Epithelial cell of prostate (primary cell): ENCODE results near the gene CAND1.
"Not testable (repeated sequence)": the region's sequence is repeated elsewhere in the genome, so short reads cannot be mapped to it uniquely, and the experiment has no call there.

Experiments
- DNase-seq: peaks from one replicate; pipeline ENCODE4 v3.0.0-alpha.2; 2011; ENCODE audit warnings: low read depth, low spot score
- H3K27ac ChIP-seq: fragments of 450-650 bp; 2 replicates; pipeline ENCODE4 v1.5.1; 2017; ENCODE audit warnings: mild to moderate bottlenecking

CAND1 gene

DNA sequence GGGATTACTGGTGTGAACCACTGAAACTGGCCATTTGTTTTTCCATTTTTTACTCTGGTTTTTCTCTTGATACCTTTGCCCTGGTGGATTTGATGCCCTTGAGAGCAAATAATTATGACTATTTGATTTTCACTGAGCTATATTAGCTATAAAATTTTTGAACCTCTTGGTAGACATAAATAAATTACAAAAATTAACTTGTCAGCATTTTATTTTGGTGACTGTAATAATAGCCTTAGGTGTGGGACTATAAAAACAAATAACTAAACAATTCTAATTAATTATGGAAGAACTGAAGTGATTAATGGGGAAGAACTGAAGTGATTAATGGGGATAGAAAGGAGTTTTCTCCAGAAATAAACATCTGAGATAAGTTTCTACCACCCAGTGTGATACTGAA lies 62.7 kb downstream of the CAND1 start:
- no peak for DNase-seq
- no peak overlapping the region for H3K27ac ChIP-seq

DNA sequence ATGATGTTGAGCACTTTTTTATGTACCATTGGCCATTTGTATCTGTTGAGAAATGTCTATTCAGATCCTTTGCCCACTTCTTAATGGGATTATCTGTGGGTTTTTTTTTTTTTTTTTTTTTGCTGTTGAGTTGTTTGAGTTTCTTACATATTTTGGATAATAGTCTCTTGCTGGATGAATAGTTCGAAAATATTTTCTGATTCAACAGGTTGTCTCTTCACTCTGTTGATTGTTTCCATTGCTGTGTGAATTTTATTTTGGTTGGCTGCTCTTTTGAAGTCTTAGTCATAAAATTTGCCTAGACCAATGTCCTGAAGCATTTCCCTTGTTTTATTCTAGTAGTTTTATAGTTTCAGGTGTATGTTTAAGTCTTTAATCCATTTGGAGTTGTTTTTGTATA lies 64.5 kb downstream of the CAND1 start:
- DNase-seq, result no peak
- no peak overlapping the region for H3K27ac ChIP-seq

DNA sequence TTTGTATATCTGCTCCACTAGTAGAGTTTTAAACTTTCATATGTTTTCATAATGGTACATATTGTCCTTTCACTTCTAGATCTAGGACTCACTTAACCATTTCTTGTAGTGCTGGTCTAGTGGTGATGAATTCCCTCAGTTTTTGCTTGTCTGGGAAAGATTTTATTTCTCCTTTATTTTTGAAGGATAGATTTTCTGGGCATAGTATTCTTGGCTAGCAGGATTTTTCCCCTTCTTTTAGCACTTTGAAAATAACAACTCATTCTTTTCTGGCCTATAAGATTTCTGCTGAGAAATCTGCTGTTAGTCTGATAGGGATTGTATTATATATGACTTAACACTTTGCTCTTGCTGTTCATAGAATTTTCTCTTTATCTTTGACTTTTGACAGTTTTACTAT lies 69.3 kb downstream of the CAND1 start:
- H3K27ac ChIP-seq, result no peak overlapping the region
- no peak for DNase-seq

DNA sequence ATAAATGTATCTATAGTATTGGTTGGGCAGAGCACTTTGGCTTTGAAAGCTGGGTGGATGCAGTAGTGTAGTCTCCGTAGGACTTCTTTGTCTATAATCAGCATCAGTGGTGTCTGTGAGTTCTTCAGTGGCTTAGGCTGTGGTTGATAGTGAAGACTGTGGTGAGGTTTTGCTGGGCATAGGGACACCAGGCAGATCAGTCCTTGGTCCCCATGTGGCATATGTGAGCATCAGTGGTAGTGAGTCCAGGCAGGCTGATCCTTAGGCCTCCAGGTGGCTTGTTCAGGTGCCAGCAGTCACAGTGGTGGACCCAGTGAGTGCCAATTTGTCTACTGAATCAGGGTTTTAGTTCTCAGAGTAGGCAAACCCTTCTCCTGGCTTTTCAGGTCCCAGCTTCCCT lies 70.4 kb downstream of the CAND1 start:
- H3K27ac ChIP-seq, result no peak overlapping the region
- DNase-seq, result no peak

DNA sequence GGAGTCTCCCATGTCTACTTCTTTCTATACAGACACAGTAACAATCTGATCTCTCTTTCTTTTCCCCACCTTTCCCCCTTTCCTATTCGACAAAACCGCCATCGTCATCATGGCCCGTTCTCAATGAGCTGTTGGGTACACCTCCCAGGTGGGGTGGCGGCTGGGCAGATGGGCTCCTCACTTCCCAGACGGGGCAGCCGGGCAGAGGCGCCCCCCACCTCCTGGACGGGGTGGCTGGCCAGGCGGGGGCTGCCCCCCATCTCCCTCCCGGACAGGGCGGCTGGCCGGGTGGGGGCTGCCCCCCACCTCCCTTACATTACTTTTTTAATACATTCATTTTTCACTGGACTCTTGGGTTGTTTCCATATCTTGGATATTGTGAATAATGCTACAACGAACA lies 71.9 kb downstream of the CAND1 start:
- DNase-seq, H3K27ac ChIP-seq: not testable (repeated sequence)

DNA sequence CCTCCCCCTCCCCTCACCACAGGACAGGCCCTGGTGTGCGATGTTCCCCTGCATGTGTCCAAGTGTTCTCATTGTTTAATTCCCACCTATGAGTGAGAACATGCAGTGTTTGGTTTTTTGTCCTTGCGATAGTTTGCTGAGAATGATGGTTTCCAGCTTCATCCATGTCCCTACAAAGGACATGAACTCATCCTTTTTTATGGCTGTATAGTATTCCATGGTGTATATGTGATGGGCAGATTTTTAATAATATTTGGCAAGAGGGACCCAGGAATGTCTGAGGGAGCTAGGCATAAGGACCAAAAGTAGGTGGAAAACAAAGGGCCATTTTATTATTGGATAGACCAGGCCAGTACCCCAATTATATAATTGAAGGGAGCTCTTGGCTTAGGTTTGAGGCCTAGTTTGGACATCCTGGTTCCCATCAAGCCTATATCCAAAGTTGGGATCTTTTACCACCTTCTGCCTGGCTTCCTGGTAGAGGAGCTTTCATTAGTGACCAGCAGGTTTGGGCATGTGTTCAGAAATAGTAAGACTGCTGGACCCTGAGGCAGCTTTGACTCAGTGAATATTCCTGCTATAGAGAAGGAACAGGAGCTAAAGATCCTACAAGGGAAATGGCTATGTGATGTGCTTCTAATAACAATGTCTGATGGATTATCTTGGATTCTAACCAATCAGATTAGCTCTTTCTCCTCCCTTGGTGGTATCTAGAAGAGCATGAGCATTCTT lies 76.0 kb downstream of the CAND1 start:
- H3K27ac ChIP-seq, result no peak overlapping the region
- no peak for DNase-seq

DNA sequence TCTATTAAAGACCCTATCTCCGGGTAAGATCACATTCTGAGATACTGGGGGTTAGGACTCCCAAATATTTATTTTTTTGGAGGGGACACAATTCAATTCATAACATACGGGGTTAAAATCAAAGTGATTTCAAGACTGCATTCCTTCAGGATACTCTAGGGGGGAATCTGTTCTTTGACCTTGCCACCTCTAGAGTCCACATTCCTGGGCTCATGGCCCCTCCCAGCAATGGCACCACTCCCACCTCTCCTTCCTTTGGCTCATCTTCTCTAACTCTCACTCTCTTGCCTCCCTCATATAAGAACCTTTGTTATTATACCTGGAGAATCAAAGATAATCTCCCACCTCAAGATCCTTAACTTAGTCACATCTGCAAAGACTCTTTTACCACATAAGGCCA lies 79.5 kb downstream of the CAND1 start:
- DNase-seq, result no peak
- H3K27ac ChIP-seq, result no peak overlapping the region

DNA sequence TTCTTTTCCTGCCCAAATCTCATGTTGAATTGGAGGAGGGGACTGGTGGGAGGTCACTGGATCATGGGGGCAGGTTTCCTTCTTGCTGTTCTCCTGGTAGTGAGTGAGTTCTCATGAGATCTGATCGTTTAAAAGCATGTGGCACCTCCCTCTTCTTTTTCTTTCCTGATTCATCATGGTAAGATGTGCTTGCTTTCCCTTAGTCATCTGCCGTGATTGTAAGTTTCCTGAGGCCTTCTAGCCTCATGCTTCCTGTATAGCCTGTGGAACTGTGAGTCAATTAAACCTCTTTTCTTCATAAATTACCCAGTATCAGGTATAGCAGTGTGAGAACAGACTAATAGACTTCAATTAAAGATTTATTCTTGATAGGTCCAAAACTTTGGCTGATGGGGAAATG lies 83.5 kb downstream of the CAND1 start:
- peak; percentile 10 for DNase-seq
- H3K27ac ChIP-seq, result no peak overlapping the region

DNA sequence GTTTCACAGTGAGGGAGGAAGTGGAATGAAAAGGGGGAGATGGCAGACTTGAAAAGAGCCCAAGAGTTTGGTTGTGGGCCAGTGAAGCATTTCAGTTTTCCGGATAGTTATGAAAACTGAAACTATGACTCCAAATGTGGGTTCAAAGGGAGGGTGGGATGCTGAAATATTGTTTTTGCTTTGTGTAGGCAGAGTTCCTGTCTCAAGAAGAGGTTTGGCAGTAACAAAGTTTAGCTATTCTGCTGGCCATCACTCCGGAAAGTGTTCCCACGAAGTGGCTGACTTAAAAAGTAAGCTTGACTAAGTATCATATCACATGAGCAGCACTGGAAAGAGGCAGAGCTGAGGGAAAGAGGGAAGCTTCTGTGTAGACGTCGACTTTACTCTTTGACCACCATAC lies 85.2 kb downstream of the CAND1 start:
- DNase-seq, result no peak
- H3K27ac ChIP-seq, result no peak overlapping the region

DNA sequence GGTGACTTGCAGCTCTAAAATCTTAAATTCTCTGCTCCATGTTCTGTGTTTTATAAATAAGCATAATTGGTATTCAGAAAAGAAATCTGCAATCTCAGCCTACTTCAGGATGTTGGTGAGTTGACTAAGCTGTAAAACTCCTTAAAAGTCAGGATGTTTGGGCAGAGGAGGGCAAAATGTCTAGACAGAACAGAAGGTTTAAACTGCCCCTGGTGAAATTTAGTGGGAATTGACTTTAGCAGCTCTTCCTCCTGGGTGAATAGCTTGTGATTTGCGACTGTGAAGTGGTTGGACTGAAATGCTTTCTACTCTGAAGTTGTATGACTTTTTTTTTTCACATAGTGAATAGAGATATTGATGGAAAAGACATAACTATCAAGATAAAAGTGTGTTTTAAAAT lies 85.8 kb downstream of the CAND1 start:
- no peak overlapping the region for H3K27ac ChIP-seq
- no peak for DNase-seq

DNA sequence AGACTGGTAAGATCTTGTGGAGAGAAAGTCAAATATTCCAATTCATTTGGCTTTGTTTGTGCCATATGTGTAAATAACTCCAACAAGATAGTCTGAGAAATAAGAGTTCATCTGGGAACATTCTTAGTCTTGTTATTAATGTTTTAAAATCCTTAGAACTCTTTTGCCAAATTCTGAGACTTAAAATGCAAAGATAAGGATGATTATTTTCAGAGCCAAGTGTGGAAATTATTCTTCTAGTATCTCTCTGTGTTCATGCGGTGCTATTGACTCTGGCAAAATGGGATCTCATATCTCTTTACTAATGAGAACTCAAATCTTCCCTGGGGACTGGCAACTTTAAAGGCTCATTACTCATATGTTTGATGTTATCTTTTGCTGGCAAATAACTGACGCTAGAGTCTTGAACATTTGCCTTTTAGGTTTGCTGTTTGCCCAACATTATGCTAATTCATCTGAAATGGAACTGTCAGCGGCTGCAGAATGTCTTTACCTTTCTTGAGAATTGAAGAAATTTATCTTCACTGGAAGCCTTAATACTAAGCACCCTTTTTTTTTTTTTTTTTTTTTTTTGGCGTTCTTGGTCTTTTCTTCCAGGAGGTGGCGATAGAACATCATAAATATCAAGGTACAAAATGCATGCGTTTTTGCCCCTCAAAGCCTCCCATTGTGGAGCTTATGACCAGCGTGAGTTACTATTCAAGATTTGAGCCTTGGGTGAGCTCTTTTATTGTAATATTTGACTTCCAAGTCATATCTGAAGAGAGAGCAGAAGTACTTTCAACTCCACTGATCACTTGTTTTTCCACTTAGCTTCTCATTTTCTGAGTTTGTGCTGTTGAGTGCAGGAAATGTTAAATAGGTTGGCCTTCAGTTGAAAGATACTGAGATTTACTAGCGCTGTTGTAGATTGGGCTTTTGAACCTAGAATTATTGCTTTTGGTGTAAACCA lies 86.5 kb downstream of the CAND1 start:
- no peak overlapping the region for H3K27ac ChIP-seq
- peak; percentile 6 for DNase-seq

DNA sequence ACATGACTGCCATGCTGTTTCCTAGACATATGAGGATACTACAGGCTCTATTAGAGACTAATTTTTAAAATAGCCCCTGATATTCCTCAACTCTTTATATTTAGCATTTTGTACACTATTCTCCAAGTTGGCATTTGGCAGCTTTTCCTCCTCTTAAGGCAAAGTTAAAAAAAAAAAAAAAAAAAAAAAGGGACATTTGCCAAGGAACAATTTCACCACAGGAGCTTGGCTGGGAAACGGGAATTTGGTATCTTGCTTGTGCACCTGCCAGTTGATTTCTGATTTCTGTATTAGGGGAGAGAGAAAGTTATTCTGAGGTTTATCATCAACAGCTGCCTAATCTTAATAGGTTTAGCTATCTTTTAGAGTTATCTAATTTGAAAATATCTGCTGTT lies 87.2 kb downstream of the CAND1 start:
- H3K27ac ChIP-seq, result no peak overlapping the region
- DNase-seq, result no peak

DNA sequence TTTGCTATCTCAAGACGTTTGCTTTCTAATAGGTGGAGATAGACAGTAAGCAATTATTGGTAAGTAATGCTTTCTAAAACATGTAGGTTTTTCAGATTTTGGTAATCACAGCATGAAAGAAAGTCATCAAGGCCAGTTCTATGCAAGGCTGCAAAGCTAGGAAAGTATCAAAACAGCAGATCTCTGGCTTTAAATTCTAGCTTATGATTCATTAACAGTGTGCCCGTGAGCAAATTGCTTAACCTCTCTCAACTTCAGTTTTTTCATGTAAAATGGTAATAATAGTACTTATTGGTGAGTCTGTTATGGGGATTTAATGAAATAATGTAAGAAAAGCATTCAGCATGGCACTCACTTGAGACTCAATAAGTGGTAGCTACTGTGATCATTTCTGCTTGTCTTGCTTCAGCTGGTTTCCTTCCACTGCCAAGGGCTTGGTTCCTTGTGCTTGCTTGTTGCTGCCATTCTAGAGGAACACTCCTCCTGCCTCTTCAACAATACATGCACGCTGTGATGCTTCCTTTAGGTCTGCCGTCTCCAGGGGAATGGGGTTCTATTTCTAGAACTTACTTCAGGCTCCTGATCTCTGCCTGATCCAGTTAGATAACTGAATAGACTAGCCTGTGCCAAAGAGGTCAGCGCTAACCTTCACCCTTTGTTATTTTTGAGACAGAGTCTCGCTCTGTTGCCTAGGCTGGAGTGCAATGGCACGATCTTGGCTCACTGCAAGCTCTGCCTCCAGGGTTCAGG lies 88.4 kb downstream of the CAND1 start:
- no peak for DNase-seq
- no peak overlapping the region for H3K27ac ChIP-seq

DNA sequence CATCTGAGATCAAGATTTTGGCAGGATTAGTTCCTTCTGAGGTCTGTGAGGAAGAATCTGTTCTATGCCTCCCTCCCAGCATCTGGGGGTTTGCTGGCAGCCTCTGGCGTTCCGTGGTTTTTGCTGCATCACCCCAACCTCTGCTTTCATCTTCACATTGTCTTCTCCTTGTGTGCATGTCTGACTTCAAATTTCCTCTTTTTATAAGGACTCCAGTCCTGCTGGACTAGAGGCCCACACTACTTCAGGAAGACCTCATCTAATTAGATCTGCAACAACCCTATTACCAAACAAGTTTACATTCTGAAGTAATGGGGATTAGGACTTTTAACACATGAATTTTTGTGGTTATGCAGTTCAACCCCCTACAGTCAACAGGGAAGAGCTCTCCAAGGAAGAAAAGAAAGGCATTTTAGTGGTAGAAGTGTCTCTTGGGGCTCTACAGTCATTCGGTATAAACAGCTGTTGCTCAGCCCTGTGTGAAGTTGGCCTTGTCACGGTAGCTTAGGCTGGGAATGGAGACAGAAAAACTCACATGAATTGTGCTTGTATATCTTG lies 89.7 kb downstream of the CAND1 start:
- no peak for DNase-seq
- H3K27ac ChIP-seq, result no peak overlapping the region

DNA sequence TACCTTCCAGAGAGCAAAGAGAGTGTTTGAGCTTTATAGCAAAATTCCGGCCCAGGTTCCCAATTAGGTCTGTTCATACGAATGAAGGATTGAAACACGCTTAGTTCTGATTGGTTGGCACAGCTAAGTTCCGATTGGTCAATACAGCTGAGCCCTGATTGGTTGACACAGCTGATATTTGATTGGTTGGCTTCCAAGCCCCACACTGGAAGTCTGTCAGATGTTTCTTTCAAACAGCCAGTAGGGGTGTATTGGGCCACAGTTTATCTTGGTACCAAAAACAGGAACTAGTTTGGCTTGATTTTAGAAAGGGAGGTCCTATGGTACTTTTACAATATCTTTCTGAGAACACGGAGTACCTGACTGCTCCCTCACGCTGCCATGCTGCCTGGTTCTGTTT lies 93.4 kb downstream of the CAND1 start:
- no peak for DNase-seq

DNA sequence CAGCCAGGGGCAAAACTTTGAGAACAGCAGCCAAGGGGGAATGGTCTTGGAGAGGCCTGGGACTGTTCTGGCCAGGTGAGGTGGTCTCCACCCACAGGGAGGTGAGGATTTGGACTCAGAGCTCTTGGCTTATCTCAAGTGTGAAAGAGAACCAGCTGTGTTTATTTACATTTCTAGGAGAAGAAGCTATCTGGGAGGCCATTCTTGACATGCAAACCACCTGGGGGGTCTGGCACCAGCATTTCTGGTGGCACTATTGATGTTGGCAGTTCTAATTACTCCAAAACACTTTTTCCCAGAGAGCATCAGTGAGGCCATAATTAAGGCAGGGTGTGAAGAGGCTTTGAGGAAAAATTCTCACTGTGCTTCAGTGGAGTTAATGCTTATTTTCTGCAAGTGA lies 95.1 kb downstream of the CAND1 start:
- DNase-seq, result no peak
- no peak overlapping the region for H3K27ac ChIP-seq

More for the DNA sequence above, 93.4 kb downstream of the CAND1 start:
- no peak overlapping the region for H3K27ac ChIP-seq

DNA sequence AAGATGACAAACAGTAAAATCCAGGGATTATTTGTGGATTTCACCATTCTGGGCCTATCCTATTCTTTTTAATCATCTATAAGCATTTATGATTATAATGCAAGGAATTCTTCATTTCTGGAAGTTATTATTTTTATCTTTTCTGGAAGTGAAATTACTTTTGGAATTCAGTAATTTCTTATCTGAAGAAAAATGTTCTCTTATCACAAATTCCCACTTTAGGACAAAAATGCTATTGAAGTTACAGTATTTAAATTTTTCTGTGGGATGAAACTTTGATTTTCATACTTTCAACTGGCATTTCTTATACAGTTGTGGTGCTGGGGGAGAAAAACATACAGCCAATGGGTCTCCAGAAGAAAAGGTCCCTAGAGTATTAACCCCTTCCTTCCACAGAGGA lies 96.0 kb downstream of the CAND1 start:
- DNase-seq, result no peak
- H3K27ac ChIP-seq, result no peak overlapping the region

DNA sequence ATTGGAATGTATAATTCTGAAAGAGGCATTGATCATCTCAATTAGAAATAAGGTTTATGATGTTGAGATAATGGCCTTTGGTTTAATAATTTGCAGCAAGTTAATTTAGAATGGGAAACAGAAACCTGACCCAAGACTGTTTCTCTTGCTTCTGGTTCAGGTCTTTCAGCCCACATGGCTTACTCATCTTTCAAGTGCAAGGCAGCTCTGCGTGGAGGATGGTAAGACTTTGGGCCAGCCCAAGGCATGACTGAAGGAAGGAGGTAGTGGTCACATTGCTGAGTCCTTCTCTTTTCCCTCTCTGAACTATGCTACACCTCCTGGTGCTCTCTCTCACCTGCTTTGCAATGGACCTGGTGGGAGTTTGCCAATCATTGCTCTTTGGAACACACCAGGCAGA lies 98.7 kb downstream of the CAND1 start:
- no peak for DNase-seq
- no peak overlapping the region for H3K27ac ChIP-seq
